Measurements from ENCODE around the gene NEDD8.
A peak's percentile ranks its signal among the peaks of the same experiment; 100 is the strongest.

NEDD8 gene

GRCh38 chr14:24269910-24270536 lies 37.9 kb upstream of the NEDD8 start:
- TF ChIP-seq YY1 (IDR thresholded peaks at IDR 0.05; ENCODE audit: insufficient read depth, insufficient read length) (no peak), ZNF274 (IDR thresholded peaks at IDR 0.05; ENCODE audit: low read depth, low read length) (no peak), SUZ12 (IDR thresholded peaks at IDR 0.05; ENCODE audit: extremely low read depth, insufficient read depth, insufficient read length) (no peak)
- Histone ChIP-seq H3K36me3 (ENCODE audit: insufficient read depth, insufficient read length, low read length) (peaks cover 45% of the 10 kb centered on the region), H3K4me3 (ENCODE audit: insufficient read length, low read depth) (peak overlapping the region; percentile 81), H3K27me3 (ENCODE audit: insufficient read depth, insufficient read length) (no peaks in the 10 kb centered on the region), H3K9ac (ENCODE audit: insufficient read length, low read depth) (peak overlapping the region; percentile 42), H3K4me1 (ENCODE audit: insufficient read depth, insufficient read length) (no peaks in the 10 kb centered on the region), H3K9me3 (ENCODE audit: insufficient read depth, low read length) (no peaks in the 10 kb centered on the region)
- DNase-seq (ENCODE audit: low read depth, low spot score), result no peak

GRCh38 chr14:24269368-24269767 lies 37.2 kb upstream of the NEDD8 start:
- peaks cover under 1% of the 10 kb centered on the region for H3K4me1 ChIP-seq (ENCODE audit: insufficient read depth, insufficient read length)

GRCh38 chr14:24268225-24268624 lies 36.1 kb upstream of the NEDD8 start:
- no peaks in the 10 kb centered on the region for H3K9me3 ChIP-seq (ENCODE audit: insufficient read depth, low read length)
- H3K36me3 ChIP-seq (ENCODE audit: insufficient read depth, insufficient read length, low read length), result peaks cover 41% of the 10 kb centered on the region

More at GRCh38 chr14:24269368-24269767, 37.2 kb upstream of the NEDD8 start:
- H3K9ac ChIP-seq (ENCODE audit: insufficient read length, low read depth), result no peak overlapping the region
- H3K4me3 ChIP-seq (ENCODE audit: insufficient read length, low read depth), result no peak overlapping the region
- H3K9me3 ChIP-seq (ENCODE audit: insufficient read depth, low read length), result no peaks in the 10 kb centered on the region
- H3K36me3 ChIP-seq (ENCODE audit: insufficient read depth, insufficient read length, low read length), result peaks cover 45% of the 10 kb centered on the region
- DNase-seq (ENCODE audit: low read depth, low spot score), result no peak
- no peak for TF ChIP-seq YY1 (IDR thresholded peaks at IDR 0.05; ENCODE audit: insufficient read depth, insufficient read length)
- no peak for TF ChIP-seq ZNF274 (IDR thresholded peaks at IDR 0.05; ENCODE audit: low read depth, low read length)
- no peak for TF ChIP-seq SUZ12 (IDR thresholded peaks at IDR 0.05; ENCODE audit: extremely low read depth, insufficient read depth, insufficient read length)
- H3K27me3 ChIP-seq (ENCODE audit: insufficient read depth, insufficient read length), result no peaks in the 10 kb centered on the region

GRCh38 chr14:24267516-24267915 lies 35.3 kb upstream of the NEDD8 start:
- Histone ChIP-seq H3K36me3 (ENCODE audit: insufficient read depth, insufficient read length, low read length) (peaks cover 41% of the 10 kb centered on the region), H3K9me3 (ENCODE audit: insufficient read depth, low read length) (no peaks in the 10 kb centered on the region), H3K4me3 (ENCODE audit: insufficient read length, low read depth) (no peak overlapping the region), H3K9ac (ENCODE audit: insufficient read length, low read depth) (no peak overlapping the region), H3K4me1 (ENCODE audit: insufficient read depth, insufficient read length) (peaks cover 8% of the 10 kb centered on the region), H3K27me3 (ENCODE audit: insufficient read depth, insufficient read length) (no peaks in the 10 kb centered on the region)
- no peak for DNase-seq (ENCODE audit: low read depth, low spot score)
- TF ChIP-seq SUZ12 (IDR thresholded peaks at IDR 0.05; ENCODE audit: extremely low read depth, insufficient read depth, insufficient read length), result no peak
- TF ChIP-seq YY1 (IDR thresholded peaks at IDR 0.05; ENCODE audit: insufficient read depth, insufficient read length), result no peak
- TF ChIP-seq ZNF274 (IDR thresholded peaks at IDR 0.05; ENCODE audit: low read depth, low read length), result no peak

More at GRCh38 chr14:24268225-24268624, 36.1 kb upstream of the NEDD8 start:
- no peaks in the 10 kb centered on the region for H3K27me3 ChIP-seq (ENCODE audit: insufficient read depth, insufficient read length)
- H3K4me3 ChIP-seq (ENCODE audit: insufficient read length, low read depth), result no peak overlapping the region
- no peak for DNase-seq (ENCODE audit: low read depth, low spot score)
- TF ChIP-seq ZNF274 (IDR thresholded peaks at IDR 0.05; ENCODE audit: low read depth, low read length) (no peak), YY1 (IDR thresholded peaks at IDR 0.05; ENCODE audit: insufficient read depth, insufficient read length) (no peak), SUZ12 (IDR thresholded peaks at IDR 0.05; ENCODE audit: extremely low read depth, insufficient read depth, insufficient read length) (no peak)
- no peak overlapping the region for H3K9ac ChIP-seq (ENCODE audit: insufficient read length, low read depth)
- H3K4me1 ChIP-seq (ENCODE audit: insufficient read depth, insufficient read length), result peaks cover 5% of the 10 kb centered on the region

GRCh38 chr14:24266344-24267244 lies 34.4 kb upstream of the NEDD8 start:
- TF ChIP-seq ZNF274 (IDR thresholded peaks at IDR 0.05; ENCODE audit: low read depth, low read length) (no peak), SUZ12 (IDR thresholded peaks at IDR 0.05; ENCODE audit: extremely low read depth, insufficient read depth, insufficient read length) (no peak), YY1 (IDR thresholded peaks at IDR 0.05; ENCODE audit: insufficient read depth, insufficient read length) (no peak)
- DNase-seq (ENCODE audit: low read depth, low spot score), result no peak
- no peak overlapping the region for H3K4me3 ChIP-seq (ENCODE audit: insufficient read length, low read depth)
- no peak overlapping the region for H3K9ac ChIP-seq (ENCODE audit: insufficient read length, low read depth)
- peaks cover 44% of the 10 kb centered on the region for H3K36me3 ChIP-seq (ENCODE audit: insufficient read depth, insufficient read length, low read length)
- peaks cover 8% of the 10 kb centered on the region for H3K4me1 ChIP-seq (ENCODE audit: insufficient read depth, insufficient read length)
- H3K9me3 ChIP-seq (ENCODE audit: insufficient read depth, low read length), result no peaks in the 10 kb centered on the region
- H3K27me3 ChIP-seq (ENCODE audit: insufficient read depth, insufficient read length), result no peaks in the 10 kb centered on the region

- TF ChIP-seq ZNF274 (IDR thresholded peaks at IDR 0.05; ENCODE audit: low read depth, low read length), result no peak
- no peak for TF ChIP-seq YY1 (IDR thresholded peaks at IDR 0.05; ENCODE audit: insufficient read depth, insufficient read length)
- Histone ChIP-seq H3K27me3 (ENCODE audit: insufficient read depth, insufficient read length) (no peaks in the 10 kb centered on the region), H3K4me1 (ENCODE audit: insufficient read depth, insufficient read length) (peaks cover 8% of the 10 kb centered on the region), H3K4me3 (ENCODE audit: insufficient read length, low read depth) (no peak overlapping the region), H3K9me3 (ENCODE audit: insufficient read depth, low read length) (no peaks in the 10 kb centered on the region), H3K36me3 (ENCODE audit: insufficient read depth, insufficient read length, low read length) (peaks cover 39% of the 10 kb centered on the region), H3K9ac (ENCODE audit: insufficient read length, low read depth) (no peak overlapping the region)
- DNase-seq (ENCODE audit: low read depth, low spot score), result no peak
These were observed 32.1 kb upstream of the NEDD8 start for GRCh38 chr14:24264298-24264697.

GRCh38 chr14:24263848-24264247 lies 31.7 kb upstream of the NEDD8 start:
- Histone ChIP-seq H3K9me3 (ENCODE audit: insufficient read depth, low read length) (no peaks in the 10 kb centered on the region), H3K27me3 (ENCODE audit: insufficient read depth, insufficient read length) (no peaks in the 10 kb centered on the region), H3K4me3 (ENCODE audit: insufficient read length, low read depth) (no peak overlapping the region), H3K9ac (ENCODE audit: insufficient read length, low read depth) (no peak overlapping the region), H3K36me3 (ENCODE audit: insufficient read depth, insufficient read length, low read length) (peaks cover 34% of the 10 kb centered on the region), H3K4me1 (ENCODE audit: insufficient read depth, insufficient read length) (peaks cover 9% of the 10 kb centered on the region)
- no peak for DNase-seq (ENCODE audit: low read depth, low spot score)
- TF ChIP-seq YY1 (IDR thresholded peaks at IDR 0.05; ENCODE audit: insufficient read depth, insufficient read length) (no peak), ZNF274 (IDR thresholded peaks at IDR 0.05; ENCODE audit: low read depth, low read length) (no peak), SUZ12 (IDR thresholded peaks at IDR 0.05; ENCODE audit: extremely low read depth, insufficient read depth, insufficient read length) (no peak)

Measured in NT2/D1 (cell line).